Measurements from ENCODE around the gene TSSC4. TPM values are rescaled to one million over a fixed set of nuclear protein-coding genes. Genes with fewer than 3 reads are reported as not detected.
"Not testable (repeated sequence)": the region's sequence is repeated elsewhere in the genome, so short reads cannot be mapped to it uniquely, and the experiment has no call there.

The TSSC4 gene
- total RNA-seq = 54.8 and 58.6 TPM in 2 replicates

DNA sequence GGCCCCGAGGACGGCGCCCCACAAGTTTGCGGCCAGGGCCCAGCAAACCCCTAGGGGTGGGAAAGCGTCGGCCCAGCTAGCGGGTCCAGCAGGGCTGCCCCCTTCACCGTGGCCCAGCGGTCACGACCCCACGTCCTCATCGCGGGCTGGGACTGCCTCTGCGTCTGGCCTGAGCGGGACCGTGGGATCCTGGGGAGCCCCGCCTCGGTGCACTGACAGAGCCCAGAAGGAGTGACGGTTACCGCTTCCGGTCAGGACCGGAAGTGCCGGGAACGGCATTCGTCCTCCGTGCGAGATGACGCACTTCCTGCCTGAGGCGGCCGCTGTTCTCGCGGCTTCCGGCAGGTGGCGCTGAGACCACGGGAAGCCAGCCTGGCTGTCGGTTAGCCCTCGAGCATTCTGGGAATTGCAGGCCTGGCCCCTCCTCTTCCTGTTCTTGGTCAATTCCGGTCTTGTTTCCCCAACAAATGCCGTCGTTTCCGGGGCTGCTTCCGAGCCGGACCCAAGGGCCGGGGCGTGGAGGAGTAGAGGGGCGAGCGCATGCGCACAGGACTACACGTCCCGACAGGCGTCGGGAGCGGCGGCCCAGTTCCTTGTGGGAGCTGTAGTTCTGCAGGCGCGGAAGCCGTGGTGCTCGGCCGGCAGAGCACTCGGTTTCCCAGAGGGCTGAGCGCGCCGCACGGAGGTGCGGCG is at the start of gene TSSC4:
TSSC4 (plus strand) TSS at position 682 of the 693 bp plus-strand sequence. CDS start 1,884 bp downstream, outside the sequence.
- H3K4me3 ChIP-seq (ENCODE audit: low read depth, low read length) = peak within 1 kb of the TSS; percentile 100
- TF ChIP-seq, protein P1, sequence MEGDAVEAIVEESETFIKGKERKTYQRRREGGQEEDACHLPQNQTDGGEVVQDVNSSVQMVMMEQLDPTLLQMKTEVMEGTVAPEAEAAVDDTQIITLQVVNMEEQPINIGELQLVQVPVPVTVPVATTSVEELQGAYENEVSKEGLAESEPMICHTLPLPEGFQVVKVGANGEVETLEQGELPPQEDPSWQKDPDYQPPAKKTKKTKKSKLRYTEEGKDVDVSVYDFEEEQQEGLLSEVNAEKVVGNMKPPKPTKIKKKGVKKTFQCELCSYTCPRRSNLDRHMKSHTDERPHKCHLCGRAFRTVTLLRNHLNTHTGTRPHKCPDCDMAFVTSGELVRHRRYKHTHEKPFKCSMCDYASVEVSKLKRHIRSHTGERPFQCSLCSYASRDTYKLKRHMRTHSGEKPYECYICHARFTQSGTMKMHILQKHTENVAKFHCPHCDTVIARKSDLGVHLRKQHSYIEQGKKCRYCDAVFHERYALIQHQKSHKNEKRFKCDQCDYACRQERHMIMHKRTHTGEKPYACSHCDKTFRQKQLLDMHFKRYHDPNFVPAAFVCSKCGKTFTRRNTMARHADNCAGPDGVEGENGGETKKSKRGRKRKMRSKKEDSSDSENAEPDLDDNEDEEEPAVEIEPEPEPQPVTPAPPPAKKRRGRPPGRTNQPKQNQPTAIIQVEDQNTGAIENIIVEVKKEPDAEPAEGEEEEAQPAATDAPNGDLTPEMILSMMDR (IDR thresholded peaks at IDR 0.05; ENCODE audit: insufficient read depth, low read depth, low read length) = peak; percentile 96
- peak; percentile 100 for DNase-seq (ENCODE audit: low read depth)

DNA sequence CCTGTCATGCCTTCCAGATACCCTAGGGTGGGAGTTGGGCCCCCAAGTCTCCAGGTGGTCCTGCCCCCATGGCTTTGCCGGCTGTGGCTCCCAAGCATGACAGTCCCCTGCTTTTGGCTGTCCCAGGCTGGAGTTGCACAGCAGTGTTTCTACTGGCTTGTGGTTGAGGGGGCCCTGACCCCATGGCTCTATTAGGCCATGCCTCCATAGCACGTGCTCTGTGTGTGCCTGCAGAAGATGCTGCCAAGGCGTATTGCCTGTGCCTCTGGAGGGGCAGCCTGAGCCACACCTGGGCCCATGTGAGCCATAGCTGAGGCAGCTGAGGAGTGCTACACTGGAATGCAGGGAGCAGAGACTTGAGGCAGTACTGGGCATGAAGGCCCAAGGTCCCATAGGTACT is 48.8 kb upstream of the TSSC4 start:
- TF ChIP-seq, protein P1 (IDR thresholded peaks at IDR 0.05; ENCODE audit: insufficient read depth, low read depth, low read length) = no peak
- no peak overlapping the region for H3K4me3 ChIP-seq (ENCODE audit: low read depth, low read length)
- no peak for DNase-seq (ENCODE audit: low read depth)

DNA sequence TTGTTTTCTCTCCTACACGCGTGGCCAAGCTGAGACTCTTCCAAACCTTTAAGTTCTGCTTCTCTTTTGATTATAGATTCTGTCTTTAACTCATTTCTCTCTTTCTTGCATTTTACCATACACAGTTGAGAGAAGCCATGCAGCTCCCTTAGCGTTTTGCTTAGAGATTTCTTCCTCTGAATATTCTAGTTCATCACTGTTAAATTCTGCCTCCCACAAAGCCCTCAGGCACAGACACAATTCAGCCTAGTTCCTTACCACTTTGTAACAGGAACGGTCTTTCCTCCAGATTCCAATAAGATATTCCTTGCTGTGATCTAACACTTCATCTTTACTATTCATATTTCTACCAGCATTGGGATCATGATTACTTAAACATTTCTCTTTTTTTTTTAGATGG is 48.1 kb upstream of the TSSC4 start:
- TF ChIP-seq, protein P1 (IDR thresholded peaks at IDR 0.05; ENCODE audit: insufficient read depth, low read depth, low read length) = no peak
- no peak overlapping the region for H3K4me3 ChIP-seq (ENCODE audit: low read depth, low read length)
- no peak for DNase-seq (ENCODE audit: low read depth)

DNA sequence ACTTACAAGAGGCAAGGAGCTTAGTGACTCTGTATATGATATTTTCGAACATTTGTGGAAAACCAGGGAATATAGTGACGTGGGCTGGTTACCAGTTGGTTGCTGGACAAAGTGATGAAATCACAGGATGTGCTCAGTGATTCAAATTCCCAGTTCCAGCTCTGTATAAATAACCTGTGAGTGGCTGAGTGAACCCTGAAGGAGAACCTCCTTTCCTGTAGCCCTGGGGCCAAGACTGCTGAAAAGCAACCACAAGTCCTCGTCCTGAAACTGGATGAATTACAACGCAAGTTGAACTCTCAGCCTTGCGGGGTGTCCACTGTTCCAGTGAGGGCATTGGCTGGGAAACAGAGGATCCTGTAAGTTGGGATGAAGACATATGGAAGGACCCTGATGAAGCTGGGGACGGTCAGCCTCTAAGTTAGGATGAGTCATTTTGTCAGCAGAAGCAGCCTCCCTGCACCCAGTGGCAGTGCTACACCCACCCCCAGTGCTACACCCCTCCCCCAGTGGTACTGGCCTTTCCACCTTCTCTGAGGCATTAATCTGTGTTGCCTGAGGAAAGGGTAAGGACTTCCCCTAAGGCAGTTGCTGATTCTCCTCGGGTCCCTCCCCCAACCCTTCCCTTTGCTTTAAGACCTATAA is 45.4 kb upstream of the TSSC4 start:
- TF ChIP-seq, protein P1 (IDR thresholded peaks at IDR 0.05; ENCODE audit: insufficient read depth, low read depth, low read length) = no peak
- H3K4me3 ChIP-seq (ENCODE audit: low read depth, low read length) = no peak overlapping the region
- DNase-seq (ENCODE audit: low read depth) = peak; percentile 56

DNA sequence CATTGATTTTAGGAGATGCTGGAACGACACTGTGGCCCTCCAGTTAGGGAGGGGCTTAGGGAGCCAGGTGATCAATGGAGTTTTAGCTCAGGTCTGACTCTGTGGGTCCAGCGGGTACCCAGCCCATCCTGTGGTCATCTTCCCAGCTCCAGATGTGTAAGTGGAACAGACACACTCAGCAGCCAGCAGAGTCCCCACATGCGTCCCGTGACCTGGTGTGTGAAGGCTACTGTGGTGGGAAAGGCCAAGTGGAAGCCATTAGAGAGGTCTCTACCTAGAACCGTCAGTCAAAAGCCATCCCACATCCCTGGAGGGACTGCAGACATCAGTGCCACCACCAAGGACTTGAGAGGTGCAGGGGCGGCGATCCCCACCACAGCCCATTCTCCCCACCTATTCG is 43.3 kb upstream of the TSSC4 start:
- TF ChIP-seq, protein P1 (IDR thresholded peaks at IDR 0.05; ENCODE audit: insufficient read depth, low read depth, low read length) = no peak

DNA sequence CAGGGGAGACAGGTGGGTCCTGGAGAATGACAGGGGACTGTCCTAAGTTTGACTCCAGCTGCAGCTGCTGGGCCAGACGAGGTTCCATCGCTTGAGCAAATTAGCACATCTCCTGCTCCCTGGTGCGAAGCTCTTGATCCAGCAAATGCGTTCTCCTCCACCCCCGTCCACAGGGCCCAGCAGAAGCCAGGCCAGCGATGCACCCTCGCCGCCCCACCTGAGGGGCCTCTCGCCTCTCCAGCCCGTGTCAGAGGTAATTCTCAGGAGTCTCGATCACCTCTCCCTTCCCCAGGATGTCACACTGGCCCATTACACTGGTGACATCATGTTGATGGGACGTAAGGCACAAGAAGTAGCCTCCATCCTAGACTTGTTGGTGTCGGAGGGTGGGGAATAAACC is 42.9 kb upstream of the TSSC4 start:
- H3K4me3 ChIP-seq (ENCODE audit: low read depth, low read length); DNase-seq (ENCODE audit: low read depth): not testable (repeated sequence)

More for the DNA sequence above, 43.3 kb upstream of the TSSC4 start:
- no peak for DNase-seq (ENCODE audit: low read depth)
- no peak overlapping the region for H3K4me3 ChIP-seq (ENCODE audit: low read depth, low read length)

DNA sequence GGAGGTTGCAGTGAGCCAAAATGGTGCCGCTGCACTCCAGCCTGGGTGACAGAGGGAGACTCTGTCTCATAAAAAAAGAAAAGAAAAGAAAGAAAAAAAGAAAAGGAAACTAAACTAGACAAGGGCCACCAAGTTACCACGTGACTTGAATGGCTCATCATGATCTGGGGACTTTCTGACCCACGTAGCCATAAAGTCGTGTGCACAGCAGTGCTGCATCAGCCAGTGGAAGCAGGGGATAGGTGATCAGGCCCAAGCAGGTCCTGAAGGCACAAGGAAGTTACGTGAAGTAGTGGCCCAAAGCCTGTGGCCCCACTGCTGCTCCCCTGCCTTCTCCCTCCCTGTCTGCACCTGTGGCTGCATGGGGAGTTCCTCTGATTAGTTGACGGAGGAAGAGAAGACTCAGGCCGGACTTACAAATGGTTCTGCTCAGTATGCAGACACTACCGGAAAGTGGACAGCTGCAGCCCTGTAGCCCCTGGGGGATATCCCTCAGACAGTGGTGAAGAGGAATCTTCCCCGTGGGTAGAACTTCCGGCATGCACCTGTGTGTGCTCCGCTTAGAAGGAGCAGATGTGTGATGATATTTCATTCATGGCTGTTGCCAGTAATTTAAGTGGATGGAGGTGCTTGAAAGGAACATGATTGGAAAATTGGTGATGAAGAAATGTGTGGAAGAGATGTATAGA is 41.7 kb upstream of the TSSC4 start:
- DNase-seq (ENCODE audit: low read depth) = no peak
- TF ChIP-seq, protein P1 (IDR thresholded peaks at IDR 0.05; ENCODE audit: insufficient read depth, low read depth, low read length) = no peak
- H3K4me3 ChIP-seq (ENCODE audit: low read depth, low read length) = no peak overlapping the region

Data from fibroblast of villous mesenchyme (primary cell).